HepG2 (cell line): Measurements from ENCODE around the gene PPP1R9B. TPM values are rescaled to one million over a fixed set of nuclear protein-coding genes. Genes with fewer than 3 reads are reported as not detected.

Source experiments
- ATAC-seq: fragments of 200-7000 bp; cut with Tn5 transposase; 3 replicates; pipeline ENCODE4 v1.9.1; 2020; ENCODE audit warnings: mild to moderate bottlenecking, moderate library complexity
- BruUV-seq: library from RNA; stranded (reverse); fragments of 400-500 nt; replicated peaks from 2 replicates; lab custom pipeline; 2021; lab: Mats Ljungman, UMichigan
- CTCF ChIA-PET: fragments of 300-600 bp; formaldehyde crosslinking; extraction: SDS; loops from one replicate; lab custom pipeline; 2021; ENCODE audit warnings: low total read pairs, inconsistent platforms, low intra/inter-chr PET ratio; lab: Yijun Ruan, JAX
- POLR2A ChIA-PET: fragments of 350-600 bp; sonication (Branson Sonifier 250); formaldehyde crosslinking; loops from one replicate; lab custom pipeline; 2020; ENCODE audit warnings: antibody characterized with exemption, inconsistent platforms; lab: Yijun Ruan, JAX
- DNase-seq: peaks from one replicate; pipeline ENCODE4 v3.0.0-alpha.2; 2015; ENCODE audit warnings: low spot score
- FAIRE-seq: peaks from 3 replicates; lab custom pipeline; 2011; peaks lifted over from hg19 to GRCh38; lab: Jason Lieb, UNC
- H2AFZ ChIP-seq: one replicate; pipeline ENCODE4 v1.6.1; 2011; ENCODE audit warnings: low read length, inconsistent platforms
- H3K27ac ChIP-seq: fragments of 300-600 bp; 3 replicates; pipeline ENCODE4 v1.8.0; 2011; ENCODE audit warnings: mixed run types, mild to moderate bottlenecking, mixed read lengths, low read length, inconsistent platforms; ENCODE audit not compliant: insufficient read depth; ENCODE audit errors: extremely low read length
- H3K27me3 ChIP-seq, 2 experiments: fragments of 200-600 bp in 1 of 2; 2 replicates in 1 of 2; 3 replicates in 1 of 2; pipeline versions ENCODE4 v1.6.0 to v1.8.0; 2011; ENCODE audit warnings: low read length in 2 of 2, mild to moderate bottlenecking in 2 of 2, moderate library complexity in 2 of 2, inconsistent platforms in 1 of 2; ENCODE audit not compliant: insufficient read depth in 2 of 2, control insufficient read depth in 1 of 2
- H3K36me3 ChIP-seq, 2 experiments: fragments of 200-600 bp in 1 of 2; replicated peaks in 1 of 2; 2 replicates in 1 of 2; 3 replicates in 1 of 2; pipeline versions ENCODE4 v1.5.1 to v1.8.0; 2011; ENCODE audit warnings: low read length in 2 of 2, inconsistent platforms in 1 of 2; ENCODE audit not compliant: insufficient read depth in 2 of 2, control insufficient read depth in 1 of 2
- H3K4me1 ChIP-seq: 2 replicates; pipeline ENCODE4 v1.5.1; 2012; ENCODE audit warnings: low read length, inconsistent platforms; ENCODE audit not compliant: insufficient read depth
- H3K4me2 ChIP-seq: 2 replicates; pipeline ENCODE4 v1.6.0; 2011; ENCODE audit warnings: low read depth, low read length, inconsistent platforms
- H3K4me3 ChIP-seq, 3 experiments: fragments of 200-600 bp in 1 of 3; sonication (generic), shearing (Covaris generic) in 1 of 3; replicated peaks in 1 of 3; 2 replicates each; pipeline ENCODE4 v1.5.1; 2011 to 2016; ENCODE audit warnings: low read length in 3 of 3, inconsistent platforms in 2 of 3, low read depth in 2 of 3, mild to moderate bottlenecking in 2 of 3, control low read depth in 1 of 3, mixed read lengths in 1 of 3; ENCODE audit not compliant: insufficient read depth in 1 of 3
- H3K79me2 ChIP-seq: one replicate; pipeline ENCODE4 v1.6.1; 2011; ENCODE audit warnings: low read length, inconsistent platforms; ENCODE audit not compliant: insufficient read depth
- H3K9ac ChIP-seq: 2 replicates; pipeline ENCODE4 v1.6.0; 2011; ENCODE audit warnings: mild to moderate bottlenecking, low read depth, low read length, inconsistent platforms; ENCODE audit not compliant: insufficient read depth
- H3K9me3 ChIP-seq: 2 replicates; pipeline ENCODE4 v1.5.1; 2012; ENCODE audit warnings: mild to moderate bottlenecking, low read length
- H4K20me1 ChIP-seq: 2 replicates; pipeline ENCODE4 v1.6.0; 2011; ENCODE audit warnings: inconsistent platforms, mild to moderate bottlenecking, low read length, moderate library complexity; ENCODE audit not compliant: insufficient read depth
- ELF3 ChIP-seq: IDR thresholded peaks from 2 replicates; pipeline ENCODE4 v1.6.1; 2016; ENCODE audit warnings: missing genetic modification reagents, missing compliant biosample characterization
- GABPA ChIP-seq, 2 experiments: IDR thresholded peaks; 2 replicates each; pipeline ENCODE4 v1.6.1; 2011 to 2016; ENCODE audit warnings: low read depth in 2 of 2, low read length in 1 of 2, missing biosample characterization in 1 of 2, missing genetic modification characterization in 1 of 2
- HES4 ChIP-seq: sonication (generic); formaldehyde crosslinking; IDR thresholded peaks from 2 replicates; pipeline ENCODE4 v1.9.0; 2021; ENCODE audit warnings: mild to moderate bottlenecking, missing genetic modification reagents, borderline replicate concordance
- MEIS1 ChIP-seq: sonication (generic); formaldehyde crosslinking; IDR thresholded peaks from 2 replicates; pipeline ENCODE4 v1.9.0; 2021; ENCODE audit warnings: mild to moderate bottlenecking, missing genetic modification reagents, moderate library complexity, borderline replicate concordance
- RFX1 ChIP-seq: fragments of 450-650 bp; IDR thresholded peaks from 2 replicates; pipeline ENCODE4 v1.6.1; 2017
- YEATS4 ChIP-seq: sonication (generic); formaldehyde crosslinking; IDR thresholded peaks from 2 replicates; pipeline ENCODE4 v1.4.0; 2020; ENCODE audit warnings: missing genetic modification reagents, borderline replicate concordance
- ZFP91 ChIP-seq: sonication (generic); formaldehyde crosslinking; IDR thresholded peaks from 2 replicates; pipeline ENCODE4 v1.9.0; 2022; ENCODE audit warnings: missing genetic modification reagents, mild to moderate bottlenecking, borderline replicate concordance
- ZNF253 ChIP-seq: sonication (generic); formaldehyde crosslinking; IDR thresholded peaks from 2 replicates; pipeline ENCODE4 v1.8.0; 2022; ENCODE audit warnings: mild to moderate bottlenecking, missing genetic modification reagents, borderline replicate concordance
- ZNF749 ChIP-seq: sonication (generic); formaldehyde crosslinking; IDR thresholded peaks from 2 replicates; pipeline ENCODE4 v1.8.0; 2022; ENCODE audit warnings: mild to moderate bottlenecking, missing genetic modification reagents, moderate library complexity, borderline replicate concordance
- ZNF781 ChIP-seq: sonication (generic); formaldehyde crosslinking; IDR thresholded peaks from 2 replicates; pipeline ENCODE4 v1.5.1; 2020; ENCODE audit warnings: borderline replicate concordance, mild to moderate bottlenecking, missing genetic modification reagents; ENCODE audit errors: not compliant biosample characterization
- WGBS: methylation state at CpG from one replicate; pipeline ENCODE4 v1.1.6; 2017; ENCODE audit warnings: low lambda C conversion rate; 5-methylcytosine and 5-hydroxymethylcytosine counted together
- in situ Hi-C: cut with HindIII; loops from 2 replicates; pipeline ENCODE4 v1.10.0; 2017; ENCODE audit warnings: low pct_unique_long_range_greater_than_20kb; ENCODE audit not compliant: extremely low pct_ligation_motif_present
- intact Hi-C: fragments of 100-400 bp; cut with micrococcal nuclease; formaldehyde crosslinking; loops from one replicate; pipeline ENCODE4 v1.10.0; 2022; ENCODE audit not compliant: unreplicated experiment
- polyA plus RNA-seq, 8 experiments: library from polyadenylated mRNA; depleted of rRNA in 3 of 8; stranded (reverse) in 7 of 8; unstranded in 1 of 8; fragments of >200 nt; fragmentation: Illumina TruSeq in 4 of 8; extraction: Trizol in 4 of 8; gene quantifications; 2 replicates each; pipeline versions ENCODE4 v1.2.1 to v1.2.3, GENCODE V29; 2011 to 2016; ENCODE audit warnings: low read depth in 4 of 8, missing spikeins in 1 of 8, mixed read lengths in 1 of 8; ENCODE audit not compliant: insufficient read depth in 1 of 8
- total RNA-seq, 5 experiments: library from RNA; depleted of rRNA; stranded (reverse); fragments of >200 nt; fragmentation: Illumina TruSeq; extraction: Trizol; gene quantifications; 2 replicates each; pipeline ENCODE4 v1.2.3, GENCODE V29; 2016; ENCODE audit warnings: low read depth in 1 of 5
- TF ChIP-seq, protein P1 (sequence below): sonication (generic); formaldehyde crosslinking; IDR thresholded peaks from 2 replicates; pipeline ENCODE4 v1.4.0; 2020; ENCODE audit warnings: mild to moderate bottlenecking, missing genetic modification reagents
- TF ChIP-seq, protein P2 (sequence below): IDR thresholded peaks from 2 replicates; pipeline ENCODE4 v1.6.1; 2016; ENCODE audit warnings: mild to moderate bottlenecking, missing biosample characterization, missing genetic modification reagents

Gene PPP1R9B
- total and polyA plus RNA-seq, 2 of the 13 experiments (the other 11 are each of a cell fraction or from before 2014, with no cell fraction given), result 9.4 to 15.8 TPM

DNA sequence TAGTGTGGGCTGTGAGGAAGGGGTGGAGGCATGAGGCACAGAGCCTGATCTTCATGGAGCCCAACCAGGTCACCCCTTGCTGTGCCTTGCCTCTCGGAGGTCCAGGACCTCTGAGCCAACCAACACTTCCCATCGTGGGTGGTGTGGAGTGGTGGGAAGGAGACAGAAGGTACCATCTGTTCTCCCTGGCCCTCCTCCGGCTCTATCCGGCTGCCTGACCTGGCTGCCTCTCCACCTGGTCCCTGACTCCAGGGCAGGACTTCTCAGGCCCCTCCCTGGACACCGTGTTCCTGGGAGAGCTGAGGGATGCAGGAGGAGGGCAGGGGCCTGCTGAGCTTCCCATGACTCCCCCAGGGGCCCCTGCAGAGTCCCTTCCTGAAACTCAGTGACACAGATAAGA is 51.5 kb downstream of the PPP1R9B start:
- H3K4me3 ChIP-seq, result no peak overlapping the region
- H4K20me1 ChIP-seq, result no peaks in the 10 kb centered on the region
- ATAC-seq, result no peak
- 91% methylated on average over 5 of the region's 5 CpGs for WGBS
- no peak overlapping the region for H3K27ac ChIP-seq
- no peak for FAIRE-seq
- H2AFZ ChIP-seq, result no peak overlapping the region
- no peak overlapping the region for H3K9ac ChIP-seq
- peaks cover 6% of the 10 kb centered on the region for H3K79me2 ChIP-seq
- H3K4me1 ChIP-seq, result peaks cover 53% of the 10 kb centered on the region
- H3K36me3 ChIP-seq, result peaks cover 0 to 4% of the 10 kb centered on the region in 2 experiments; a peak in 1 of 5 replicates
- in situ Hi-C loops (no loop called here), intact Hi-C loops (no loop called here)
- H3K9me3 ChIP-seq, result no peaks in the 10 kb centered on the region
- H3K27me3 ChIP-seq, result no peaks in the 10 kb centered on the region
- TSS peak; percentile 21 for BruUV-seq
- no peak for DNase-seq
- POLR2A ChIA-PET, result no interaction called here
- H3K4me2 ChIP-seq, result no peak overlapping the region
- CTCF ChIA-PET, result no interaction called here
- no peak for TF ChIP-seq GABPA (IDR thresholded peaks at IDR 0.05; ENCODE audit: low read depth, low read length)
- TF ChIP-seq GABPA (CRISPR knock-in tag; IDR thresholded peaks at IDR 0.05; ENCODE audit: low read depth), result no peak
- TF ChIP-seq ZNF749 (CRISPR knock-in tag), result no peak
- TF ChIP-seq ELF3 (CRISPR knock-in tag), result no peak
- TF ChIP-seq, protein P1, sequence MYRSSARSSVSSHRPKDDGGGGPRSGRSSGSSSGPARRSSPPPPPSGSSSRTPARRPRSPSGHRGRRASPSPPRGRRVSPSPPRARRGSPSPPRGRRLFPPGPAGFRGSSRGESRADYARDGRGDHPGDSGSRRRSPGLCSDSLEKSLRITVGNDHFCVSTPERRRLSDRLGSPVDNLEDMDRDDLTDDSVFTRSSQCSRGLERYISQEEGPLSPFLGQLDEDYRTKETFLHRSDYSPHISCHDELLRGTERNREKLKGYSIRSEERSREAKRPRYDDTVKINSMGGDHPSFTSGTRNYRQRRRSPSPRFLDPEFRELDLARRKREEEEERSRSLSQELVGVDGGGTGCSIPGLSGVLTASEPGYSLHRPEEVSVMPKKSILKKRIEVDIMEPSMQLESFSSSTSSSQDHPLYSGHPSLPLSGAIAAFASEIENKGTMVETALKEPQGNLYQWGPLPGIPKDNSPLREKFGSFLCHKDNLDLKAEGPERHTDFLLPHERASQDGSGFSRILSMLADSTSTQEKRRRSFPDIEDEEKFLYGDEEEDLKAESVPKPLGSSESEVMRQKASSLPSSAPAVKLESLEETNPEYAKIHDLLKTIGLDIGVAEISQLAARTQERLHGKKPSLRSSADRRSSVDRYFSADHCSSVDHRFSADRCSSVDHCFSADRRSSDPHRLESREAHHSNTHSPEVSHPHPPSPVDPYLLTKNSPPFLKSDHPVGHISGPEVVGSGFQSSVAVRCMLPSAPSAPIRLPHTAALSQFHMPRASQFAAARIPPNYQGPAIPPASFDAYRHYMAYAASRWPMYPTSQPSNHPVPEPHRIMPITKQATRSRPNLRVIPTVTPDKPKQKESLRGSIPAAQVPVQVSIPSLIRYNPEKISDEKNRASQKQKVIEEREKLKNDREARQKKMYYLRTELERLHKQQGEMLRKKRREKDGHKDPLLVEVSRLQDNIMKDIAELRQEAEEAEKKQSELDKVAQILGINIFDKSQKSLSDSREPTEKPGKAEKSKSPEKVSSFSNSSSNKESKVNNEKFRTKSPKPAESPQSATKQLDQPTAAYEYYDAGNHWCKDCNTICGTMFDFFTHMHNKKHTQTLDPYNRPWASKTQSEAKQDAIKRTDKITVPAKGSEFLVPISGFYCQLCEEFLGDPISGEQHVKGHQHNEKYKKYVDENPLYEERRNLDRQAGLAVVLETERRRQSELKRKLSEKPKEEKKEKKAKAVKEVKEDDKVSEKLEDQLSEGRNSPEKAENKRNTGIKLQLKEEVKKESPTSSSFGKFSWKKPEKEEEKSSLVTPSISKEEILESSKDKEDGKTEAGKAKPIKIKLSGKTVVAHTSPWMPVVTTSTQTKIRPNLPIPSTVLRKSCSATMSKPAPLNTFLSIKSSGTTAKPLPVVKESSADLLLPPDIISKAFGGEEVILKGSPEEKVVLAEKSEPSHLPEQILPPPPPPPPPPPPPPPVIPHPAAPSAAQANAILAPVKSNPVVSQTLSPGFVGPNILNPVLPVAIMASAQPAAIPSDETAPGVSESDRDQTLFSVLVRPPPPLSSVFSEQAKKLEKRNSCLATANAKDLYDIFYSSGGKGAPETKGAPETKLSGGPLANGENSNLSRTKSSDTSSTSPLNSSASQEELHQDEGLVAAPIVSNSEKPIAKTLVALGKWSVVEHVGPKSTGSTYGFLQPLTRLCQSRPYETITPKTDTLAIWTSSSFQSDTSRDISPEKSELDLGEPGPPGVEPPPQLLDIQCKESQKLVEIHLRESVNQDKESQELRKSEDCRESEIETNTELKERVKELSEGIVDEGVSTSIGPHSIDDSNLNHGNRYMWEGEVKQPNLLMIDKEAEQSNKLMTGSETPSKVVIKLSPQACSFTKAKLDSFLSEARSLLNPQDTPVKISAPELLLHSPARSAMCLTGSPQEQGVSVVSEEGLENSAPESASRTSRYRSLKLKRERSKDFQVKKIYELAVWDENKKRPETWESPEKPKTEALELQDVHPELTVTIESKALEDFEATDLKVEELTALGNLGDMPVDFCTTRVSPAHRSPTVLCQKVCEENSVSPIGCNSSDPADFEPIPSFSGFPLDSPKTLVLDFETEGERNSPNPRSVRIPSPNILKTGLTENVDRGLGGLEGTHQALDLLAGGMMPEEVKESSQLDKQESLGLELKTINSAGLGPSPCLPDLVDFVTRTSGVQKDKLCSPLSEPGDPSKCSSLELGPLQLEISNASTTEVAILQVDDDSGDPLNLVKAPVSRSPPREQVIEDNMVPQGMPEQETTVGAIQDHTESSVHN (CRISPR knock-in tag), result no peak
- no peak for TF ChIP-seq ZNF253 (CRISPR knock-in tag)
- TF ChIP-seq ZNF781, result no peak
- TF ChIP-seq MEIS1 (CRISPR knock-in tag), result no peak
- no peak for TF ChIP-seq YEATS4 (CRISPR knock-in tag)
- no peak for TF ChIP-seq ZFP91
- TF ChIP-seq, protein P2, sequence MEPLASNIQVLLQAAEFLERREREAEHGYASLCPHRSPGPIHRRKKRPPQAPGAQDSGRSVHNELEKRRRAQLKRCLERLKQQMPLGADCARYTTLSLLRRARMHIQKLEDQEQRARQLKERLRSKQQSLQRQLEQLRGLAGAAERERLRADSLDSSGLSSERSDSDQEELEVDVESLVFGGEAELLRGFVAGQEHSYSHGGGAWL (CRISPR knock-in tag), result no peak
- TF ChIP-seq RFX1, result no peak
- TF ChIP-seq HES4 (CRISPR knock-in tag), result no peak
